ENCODE data around the gene KIF23. TPM values are rescaled to one million over a fixed set of nuclear protein-coding genes. Genes with fewer than 3 reads are reported as not detected.

KIF23 gene
- total RNA-seq, 2 donors from 2014 or later: 2.6 to 7.4 TPM

- Histone ChIP-seq H3K9me3 (no peaks in the 10 kb centered on the region), H3K36me3 (no peaks in the 10 kb centered on the region), H3K27me3 (replicated peaks; ENCODE audit: insufficient read depth) (no peaks in the 10 kb centered on the region), H3K27ac (no peak overlapping the region), H3K4me1 (replicated peaks) (no peaks in the 10 kb centered on the region), H3K4me3 (no peak overlapping the region)
- no peak for DNase-seq (ENCODE audit: low spot score)
- TF ChIP-seq POLR2A (IDR thresholded peaks at IDR 0.05): no peak
- TF ChIP-seq, protein P1, sequence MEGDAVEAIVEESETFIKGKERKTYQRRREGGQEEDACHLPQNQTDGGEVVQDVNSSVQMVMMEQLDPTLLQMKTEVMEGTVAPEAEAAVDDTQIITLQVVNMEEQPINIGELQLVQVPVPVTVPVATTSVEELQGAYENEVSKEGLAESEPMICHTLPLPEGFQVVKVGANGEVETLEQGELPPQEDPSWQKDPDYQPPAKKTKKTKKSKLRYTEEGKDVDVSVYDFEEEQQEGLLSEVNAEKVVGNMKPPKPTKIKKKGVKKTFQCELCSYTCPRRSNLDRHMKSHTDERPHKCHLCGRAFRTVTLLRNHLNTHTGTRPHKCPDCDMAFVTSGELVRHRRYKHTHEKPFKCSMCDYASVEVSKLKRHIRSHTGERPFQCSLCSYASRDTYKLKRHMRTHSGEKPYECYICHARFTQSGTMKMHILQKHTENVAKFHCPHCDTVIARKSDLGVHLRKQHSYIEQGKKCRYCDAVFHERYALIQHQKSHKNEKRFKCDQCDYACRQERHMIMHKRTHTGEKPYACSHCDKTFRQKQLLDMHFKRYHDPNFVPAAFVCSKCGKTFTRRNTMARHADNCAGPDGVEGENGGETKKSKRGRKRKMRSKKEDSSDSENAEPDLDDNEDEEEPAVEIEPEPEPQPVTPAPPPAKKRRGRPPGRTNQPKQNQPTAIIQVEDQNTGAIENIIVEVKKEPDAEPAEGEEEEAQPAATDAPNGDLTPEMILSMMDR (IDR thresholded peaks at IDR 0.05): no peak
- no peak for TF ChIP-seq POLR2AphosphoS5 (IDR thresholded peaks at IDR 0.05)
- intact Hi-C loops (cut with DNase I): no loop called here
These were observed 7.3 kb downstream of the KIF23 start for GRCh38 chr15:69421498-69421897.

DNA sequence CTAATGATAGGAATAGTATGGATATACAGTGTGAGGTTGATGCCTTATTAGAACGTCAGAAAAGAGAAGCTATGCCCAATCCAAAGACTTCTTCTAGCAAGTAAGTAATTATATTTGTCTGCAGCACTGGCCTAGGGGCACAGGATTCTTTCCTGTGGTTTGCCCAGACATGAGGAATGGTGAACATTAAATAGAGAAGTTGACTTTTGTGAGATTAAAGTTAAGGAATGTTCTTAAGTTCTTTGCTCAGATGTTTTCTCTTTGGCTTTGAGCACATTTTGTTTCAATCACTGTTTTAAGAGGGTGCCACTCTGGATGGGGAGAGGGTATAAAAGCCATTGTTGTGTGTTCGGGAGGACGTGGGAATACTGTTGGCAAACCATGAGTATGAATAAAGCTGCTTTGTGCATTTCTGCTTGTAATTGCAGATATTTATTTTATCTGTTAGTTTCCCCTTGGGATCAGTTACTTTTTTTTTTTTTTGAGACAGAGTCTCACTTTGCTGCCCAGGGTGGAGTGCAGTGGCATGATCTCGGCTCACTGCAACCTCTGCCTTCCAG, 8.3 kb downstream of the KIF23 start:
- Histone ChIP-seq H3K4me3 (no peak overlapping the region), H3K9me3 (no peaks in the 10 kb centered on the region), H3K36me3 (no peaks in the 10 kb centered on the region), H3K4me1 (replicated peaks) (no peaks in the 10 kb centered on the region), H3K27ac (no peak overlapping the region), H3K27me3 (replicated peaks; ENCODE audit: insufficient read depth) (no peaks in the 10 kb centered on the region)
- TF ChIP-seq POLR2A (IDR thresholded peaks at IDR 0.05) (no peak), POLR2AphosphoS5 (IDR thresholded peaks at IDR 0.05) (no peak)
- TF ChIP-seq, protein P1 (IDR thresholded peaks at IDR 0.05): no peak
- WGBS: 39% methylated on average over 4 of the region's 4 CpGs
- no peak for DNase-seq (ENCODE audit: low spot score)
- intact Hi-C loops (cut with DNase I): no loop called here

GRCh38 chr15:69424001-69424400, 9.9 kb downstream of the KIF23 start:
- 87% methylated on average over 2 of the region's 2 CpGs for WGBS
- H3K36me3 ChIP-seq: no peaks in the 10 kb centered on the region
- no peak overlapping the region for H3K4me3 ChIP-seq
- no peak overlapping the region for H3K27ac ChIP-seq
- no peaks in the 10 kb centered on the region for H3K9me3 ChIP-seq
- no peak for TF ChIP-seq POLR2AphosphoS5 (IDR thresholded peaks at IDR 0.05)
- TF ChIP-seq POLR2A (IDR thresholded peaks at IDR 0.05): no peak
- no peak for DNase-seq (ENCODE audit: low spot score)
- intact Hi-C loops (cut with DNase I): no loop called here
- H3K27me3 ChIP-seq (replicated peaks; ENCODE audit: insufficient read depth): no peaks in the 10 kb centered on the region
- H3K4me1 ChIP-seq (replicated peaks): no peaks in the 10 kb centered on the region

DNA sequence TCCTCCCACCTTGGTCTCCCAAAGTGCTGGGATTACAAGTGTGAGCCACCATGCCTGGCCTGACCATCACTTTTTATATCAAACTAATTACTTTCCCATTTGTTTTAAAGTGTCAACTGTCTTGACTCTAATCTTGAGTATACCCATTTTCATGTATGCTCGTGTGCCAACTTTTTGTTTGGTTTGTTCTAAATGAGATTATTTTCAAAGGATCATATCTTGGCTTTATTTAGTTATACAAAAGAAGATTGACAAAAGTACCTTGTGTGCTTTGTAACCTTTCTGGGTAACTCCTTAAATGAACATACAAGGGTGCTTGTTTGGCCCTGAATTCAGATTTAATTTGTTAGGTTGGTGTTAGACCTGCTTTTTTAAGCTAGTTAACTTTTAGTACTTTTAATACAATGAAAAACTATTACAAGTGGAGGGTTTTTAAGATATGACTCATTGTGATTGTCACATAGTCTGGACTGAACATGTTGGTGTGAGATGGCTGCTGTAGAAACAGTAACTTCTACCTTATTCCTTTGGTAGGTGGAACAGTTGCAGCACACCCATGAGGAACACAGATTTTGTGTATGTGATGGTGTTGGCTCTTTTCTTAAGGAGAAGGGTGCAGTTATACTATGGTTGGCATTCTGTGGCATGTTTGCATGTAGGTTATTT, 10.7 kb downstream of the KIF23 start:
- TF ChIP-seq, protein P1 (IDR thresholded peaks at IDR 0.05): no peak
- TF ChIP-seq POLR2A (IDR thresholded peaks at IDR 0.05) (no peak), POLR2AphosphoS5 (IDR thresholded peaks at IDR 0.05) (no peak)
- intact Hi-C loops (cut with DNase I): no loop called here

GRCh38 chr15:69433831-69434230, 19.7 kb downstream of the KIF23 start:
- Histone ChIP-seq H3K4me1 (replicated peaks) (no peaks in the 10 kb centered on the region), H3K4me3 (no peak overlapping the region), H3K27me3 (replicated peaks; ENCODE audit: insufficient read depth) (no peaks in the 10 kb centered on the region), H3K27ac (no peak overlapping the region), H3K9me3 (no peaks in the 10 kb centered on the region), H3K36me3 (no peaks in the 10 kb centered on the region)
- no peak for DNase-seq (ENCODE audit: low spot score)
- 92% methylated on average over 1 of the region's 1 CpG for WGBS
- intact Hi-C loops (cut with DNase I): no loop called here
- TF ChIP-seq, protein P1 (IDR thresholded peaks at IDR 0.05): no peak
- TF ChIP-seq POLR2A (IDR thresholded peaks at IDR 0.05): no peak

More for the DNA sequence above, 10.7 kb downstream of the KIF23 start:
- Histone ChIP-seq H3K4me3 (no peak overlapping the region), H3K36me3 (no peaks in the 10 kb centered on the region), H3K27ac (no peak overlapping the region), H3K9me3 (no peaks in the 10 kb centered on the region), H3K4me1 (replicated peaks) (no peaks in the 10 kb centered on the region), H3K27me3 (replicated peaks; ENCODE audit: insufficient read depth) (no peaks in the 10 kb centered on the region)
- WGBS: 88% methylated on average over 1 of the region's 1 CpG
- no peak for DNase-seq (ENCODE audit: low spot score)
